Fibroblast of lung (primary cell): ENCODE measurements around the gene CLIP2.

Experiments
- CTCF ChIP-seq, 2 donors: IDR thresholded peaks in 1 of 2; conservative IDR thresholded peaks in 1 of 2; 1 replicate in 1 of 2; 2 replicates in 1 of 2; pipeline ENCODE4 v1.5.1; 2011 to 2012; ENCODE audit warnings: low read length in 2 of 2, control low read depth in 1 of 2, inconsistent platforms in 1 of 2, low read depth in 1 of 2, mild to moderate bottlenecking in 1 of 2
- EZH2 ChIP-seq: IDR thresholded peaks from 2 replicates; pipeline ENCODE4 v1.5.1; 2012; ENCODE audit warnings: low read length, control low read depth, mild to moderate bottlenecking; ENCODE audit errors: missing control alignments

- no peak for TF ChIP-seq CTCF (conservative IDR thresholded peaks at IDR 0.05 in 1 of 2, IDR thresholded peaks at IDR 0.05 in 1 of 2; ENCODE audit: low read depth in 1 of 2, low read length in 2 of 2)
- TF ChIP-seq EZH2, result no peak
Observed at GRCh38 chr7:74379938-74380337, 90.7 kb downstream of the CLIP2 start.
